H9 (cell line): ENCODE results near the gene POLR2J. TPM values are rescaled to one million over a fixed set of nuclear protein-coding genes. Genes with fewer than 3 reads are reported as not detected.
"Not testable (repeated sequence)": the region's sequence is repeated elsewhere in the genome, so short reads cannot be mapped to it uniquely, and the experiment has no call there.

Source experiments
- DNase-seq: peaks from one replicate; pipeline ENCODE4 v3.0.0-alpha.2; 2017
- H2AFZ ChIP-seq: one replicate; pipeline ENCODE4 v1.6.1; 2013; ENCODE audit warnings: mild to moderate bottlenecking, low read length, control low read depth, moderate library complexity
- H2AK5ac ChIP-seq: 2 replicates; pipeline ENCODE4 v1.6.1; 2013; ENCODE audit warnings: low read length, control low read depth, mixed read lengths; ENCODE audit not compliant: insufficient read length
- H2BK120ac ChIP-seq: one replicate; pipeline ENCODE4 v1.6.1; 2013; ENCODE audit warnings: low read depth, mild to moderate bottlenecking, low read length, control low read depth, inconsistent platforms; ENCODE audit not compliant: poor library complexity, severe bottlenecking
- H2BK12ac ChIP-seq: 2 replicates; pipeline ENCODE4 v1.6.1; 2013; ENCODE audit warnings: low read length, control low read depth, mixed read lengths, low read depth; ENCODE audit not compliant: insufficient read length
- H2BK15ac ChIP-seq: 2 replicates; pipeline ENCODE4 v1.6.1; 2013; ENCODE audit warnings: low read depth, low read length, control low read depth
- H2BK20ac ChIP-seq: one replicate; pipeline ENCODE4 v1.6.1; 2013; ENCODE audit warnings: low read depth, mild to moderate bottlenecking, low read length, control low read depth, inconsistent platforms; ENCODE audit not compliant: poor library complexity, severe bottlenecking
- H2BK5ac ChIP-seq: 2 replicates; pipeline ENCODE4 v1.6.1; 2013; ENCODE audit warnings: low read length, control low read depth, mixed read lengths; ENCODE audit not compliant: insufficient read length
- H3K14ac ChIP-seq: 2 replicates; pipeline ENCODE4 v1.6.1; 2013; ENCODE audit warnings: low read length, control low read depth; ENCODE audit not compliant: insufficient read depth
- H3K18ac ChIP-seq: 2 replicates; pipeline ENCODE4 v1.6.1; 2013; ENCODE audit warnings: low read depth, mild to moderate bottlenecking, mixed read lengths, low read length, control low read depth; ENCODE audit not compliant: insufficient read length
- H3K23ac ChIP-seq: 2 replicates; pipeline ENCODE4 v1.6.1; 2013; ENCODE audit warnings: low read length, control low read depth, mixed read lengths, low read depth; ENCODE audit not compliant: insufficient read length
- H3K23me2 ChIP-seq: 2 replicates; pipeline ENCODE4 v1.6.1; 2013; ENCODE audit warnings: low read depth, mild to moderate bottlenecking, mixed read lengths, low read length, control low read depth; ENCODE audit not compliant: insufficient read length, poor library complexity, severe bottlenecking
- H3K27ac ChIP-seq: 2 replicates; pipeline ENCODE4 v1.5.1; 2013; ENCODE audit warnings: low read length, control low read depth, mixed read lengths, low read depth; ENCODE audit not compliant: insufficient read length
- H3K27me3 ChIP-seq: 2 replicates; pipeline ENCODE4 v1.6.1; 2013; ENCODE audit warnings: low read length, control low read depth, inconsistent platforms; ENCODE audit not compliant: insufficient read depth
- H3K4ac ChIP-seq: 2 replicates; pipeline ENCODE4 v1.6.1; 2013; ENCODE audit warnings: low read depth, mild to moderate bottlenecking, control low read depth, inconsistent platforms, low read length, moderate library complexity
- H3K4me1 ChIP-seq: 2 replicates; pipeline ENCODE4 v1.6.1; 2013; ENCODE audit warnings: low read length, control low read depth, inconsistent platforms; ENCODE audit not compliant: insufficient read depth
- H3K4me2 ChIP-seq: 2 replicates; pipeline ENCODE4 v1.6.1; 2013; ENCODE audit warnings: low read length, control low read depth, mixed read lengths; ENCODE audit not compliant: insufficient read length, insufficient read depth
- H3K56ac ChIP-seq: 2 replicates; pipeline ENCODE4 v1.6.1; 2013; ENCODE audit warnings: low read depth, mild to moderate bottlenecking, mixed read lengths, low read length, control low read depth; ENCODE audit not compliant: insufficient read length
- H3K79me1 ChIP-seq: 2 replicates; pipeline ENCODE4 v1.6.1; 2013; ENCODE audit warnings: low read depth, mild to moderate bottlenecking, moderate library complexity, low read length, control low read depth, inconsistent platforms; ENCODE audit not compliant: insufficient read depth, poor library complexity, severe bottlenecking
- H3K79me2 ChIP-seq: 2 replicates; pipeline ENCODE4 v1.6.1; 2013; ENCODE audit warnings: low read length, control low read depth, inconsistent platforms; ENCODE audit not compliant: insufficient read depth
- H3K9ac ChIP-seq: 2 replicates; pipeline ENCODE4 v1.6.1; 2013; ENCODE audit warnings: low read length, control low read depth, mixed read lengths; ENCODE audit not compliant: insufficient read length; ENCODE audit errors: extremely low read depth
- H3K9me3 ChIP-seq: one replicate; pipeline ENCODE4 v1.6.1; 2013; ENCODE audit warnings: low read depth, low read length, inconsistent platforms; ENCODE audit not compliant: control insufficient read depth
- H3T11ph ChIP-seq: one replicate; pipeline ENCODE4 v1.6.1; 2013; ENCODE audit warnings: mild to moderate bottlenecking, low read length, control low read depth, inconsistent platforms
- H4K20me1 ChIP-seq: one replicate; pipeline ENCODE4 v1.6.1; 2013; ENCODE audit not compliant: control insufficient read depth, insufficient read length, insufficient read depth
- H4K5ac ChIP-seq: 2 replicates; pipeline ENCODE4 v1.6.1; 2013; ENCODE audit warnings: low read depth, mild to moderate bottlenecking, mixed read lengths, low read length, control low read depth; ENCODE audit not compliant: insufficient read length
- H4K8ac ChIP-seq: replicated peaks from 2 replicates; pipeline ENCODE4 v1.6.1; 2013; ENCODE audit warnings: low read length, control low read depth, mixed read lengths, low read depth; ENCODE audit not compliant: insufficient read length
- H4K91ac ChIP-seq: 2 replicates; pipeline ENCODE4 v1.6.1; 2013; ENCODE audit warnings: low read depth, mild to moderate bottlenecking, moderate library complexity, mixed read lengths, low read length, control low read depth; ENCODE audit not compliant: insufficient read length
- H3K27ac Mint-ChIP-seq, 3 experiments: 2 replicates in 2 of 3; 3 replicates in 1 of 3; pipeline ENCODE4 v1.8.0; 2020 to 2021; ENCODE audit warnings: mixed read lengths in 3 of 3, mild to moderate bottlenecking in 1 of 3, moderate library complexity in 1 of 3
- H3K27me3 Mint-ChIP-seq: 2 replicates; pipeline ENCODE4 v1.8.0; 2021; ENCODE audit warnings: low read depth, mild to moderate bottlenecking, moderate library complexity, mixed read lengths
- H3K36me3 Mint-ChIP-seq, 3 experiments: 2 replicates in 2 of 3; 3 replicates in 1 of 3; pipeline ENCODE4 v1.8.0; 2020 to 2021; ENCODE audit warnings: low read depth in 3 of 3, mixed read lengths in 3 of 3; ENCODE audit not compliant: insufficient read depth in 1 of 3
- H3K4me1 Mint-ChIP-seq, 2 experiments: 2 replicates each; pipeline ENCODE4 v1.8.0; 2020; ENCODE audit warnings: mixed read lengths in 2 of 2
- H3K4me3 Mint-ChIP-seq, 2 experiments: 2 replicates in 1 of 2; 3 replicates in 1 of 2; pipeline ENCODE4 v1.8.0; 2020 to 2021; ENCODE audit warnings: mild to moderate bottlenecking in 2 of 2, mixed read lengths in 2 of 2, moderate library complexity in 1 of 2
- H3K9me3 Mint-ChIP-seq, 2 experiments: 2 replicates in 1 of 2; 3 replicates in 1 of 2; pipeline ENCODE4 v1.8.0; 2020; ENCODE audit warnings: mild to moderate bottlenecking in 2 of 2, mixed read lengths in 2 of 2, moderate library complexity in 1 of 2
- WGBS: extraction: QIAGEN DNeasy Blood & Tissue Kit; methylation state at CpG from one replicate; pipeline ENCODE4 v1.1.7; 2013; ENCODE audit warnings: missing lambda C conversion rate, low lambda C conversion rate, mixed read lengths; ENCODE audit not compliant: insufficient read length; ENCODE audit errors: extremely low coverage; 5-methylcytosine and 5-hydroxymethylcytosine counted together
- total RNA-seq: library from RNA; stranded (reverse); gene quantifications from 2 replicates; pipeline ENCODE4 v1.2.1, GENCODE V29; 2021

The POLR2J gene
- total RNA-seq, 1 experiment from 2014 or later, result 58.5 TPM

DNA sequence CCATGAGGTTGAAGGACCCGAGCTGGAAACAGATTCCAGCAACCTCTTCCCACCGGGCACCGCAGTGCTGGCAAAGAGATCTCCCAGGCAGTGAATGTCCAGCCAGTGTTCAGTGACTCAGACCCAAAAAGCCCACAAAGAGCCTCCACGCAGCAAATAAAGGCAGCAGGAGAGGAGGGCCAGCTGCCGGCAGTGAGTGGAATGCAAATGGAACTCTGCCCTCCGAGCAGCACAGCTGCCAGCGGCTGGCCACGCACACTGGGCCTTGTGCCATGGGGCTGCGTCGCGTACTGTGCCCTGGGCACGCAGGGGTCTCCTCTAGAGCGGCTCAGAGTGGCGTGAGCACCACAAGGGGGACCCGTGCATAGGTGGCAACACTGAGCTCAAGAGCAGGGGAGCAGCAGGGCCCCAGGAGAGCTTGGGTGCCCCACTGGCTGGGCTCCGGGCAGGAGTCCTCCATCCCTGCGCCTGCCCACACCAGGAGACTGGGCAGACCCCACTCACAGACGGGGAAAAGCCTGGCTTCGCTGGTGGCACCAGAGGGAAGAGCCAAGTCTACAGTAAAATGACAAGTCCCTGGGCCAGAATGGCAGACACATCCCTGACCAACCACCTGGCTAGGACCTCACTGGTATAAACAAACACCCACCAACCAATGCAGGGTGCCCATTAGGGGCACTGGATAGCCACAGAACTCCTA, 3.8 kb downstream of the POLR2J start:
- H2AK5ac ChIP-seq, H2BK15ac ChIP-seq, H3K79me2 ChIP-seq, H3K27me3 Mint-ChIP-seq, H3T11ph ChIP-seq, H2BK20ac ChIP-seq, H3K4me1 Mint-ChIP-seq, H3K23me2 ChIP-seq, H4K20me1 ChIP-seq, DNase-seq, H3K14ac ChIP-seq, H3K18ac ChIP-seq, H2BK120ac ChIP-seq, H3K4me2 ChIP-seq, H3K56ac ChIP-seq, H3K27ac Mint-ChIP-seq, H3K23ac ChIP-seq, H3K4me3 Mint-ChIP-seq, H4K8ac ChIP-seq, H2AFZ ChIP-seq, H3K27ac ChIP-seq, H4K91ac ChIP-seq, H3K4me1 ChIP-seq, H3K27me3 ChIP-seq, H3K4ac ChIP-seq, H3K9ac ChIP-seq, H2BK5ac ChIP-seq, H3K9me3 Mint-ChIP-seq, H3K9me3 ChIP-seq, H4K5ac ChIP-seq, H3K79me1 ChIP-seq, H2BK12ac ChIP-seq: not testable (repeated sequence)
- no CpG with 5 or more reads among the region's 19 CpGs for WGBS
- H3K36me3 Mint-ChIP-seq, result peaks cover 12 to 20% (median 19%) of the 10 kb centered on the region in 3 experiments; a peak in 6 of 7 replicates

GRCh38 chr7:102474116-102474515, 4.6 kb downstream of the POLR2J start:
- not testable (repeated sequence) for H3K9ac ChIP-seq, H2BK5ac ChIP-seq, H2BK15ac ChIP-seq, H3K14ac ChIP-seq, H3T11ph ChIP-seq, H3K56ac ChIP-seq, H2AFZ ChIP-seq, H3K4me1 Mint-ChIP-seq, H3K18ac ChIP-seq, H3K4ac ChIP-seq, H3K9me3 ChIP-seq, H3K9me3 Mint-ChIP-seq, H3K27me3 ChIP-seq, H3K79me1 ChIP-seq, H3K27ac Mint-ChIP-seq, H4K20me1 ChIP-seq, H4K8ac ChIP-seq, H3K4me2 ChIP-seq, H3K27ac ChIP-seq, H2BK120ac ChIP-seq, H3K79me2 ChIP-seq, H2BK12ac ChIP-seq, DNase-seq, H3K23ac ChIP-seq, H4K91ac ChIP-seq, H3K23me2 ChIP-seq, H3K27me3 Mint-ChIP-seq, H3K4me1 ChIP-seq, H2BK20ac ChIP-seq, H4K5ac ChIP-seq, H2AK5ac ChIP-seq, H3K4me3 Mint-ChIP-seq
- no CpG with 5 or more reads among the region's 14 CpGs for WGBS
- peaks cover 12 to 20% (median 19%) of the 10 kb centered on the region in 3 experiments; a peak in 6 of 7 replicates for H3K36me3 Mint-ChIP-seq
